Measurements from ENCODE around the gene TMEM119.

Gene TMEM119

GRCh38 chr12:108582978-108583770 lies 14.7 kb downstream of the TMEM119 start:
- Histone ChIP-seq H3K9me3 (ENCODE audit: control insufficient read depth, low read length) (no peaks in the 10 kb centered on the region), H3K4me2 (ENCODE audit: low read length) (no peak overlapping the region), H3K27ac (no peak overlapping the region), H3K4me1 (no peaks in the 10 kb centered on the region), H3K27me3 (ENCODE audit: control insufficient read depth, insufficient read depth, low read length) (no peaks in the 10 kb centered on the region), H2AFZ (no peak overlapping the region), H3K4me3 (ENCODE audit: low read depth, low read length) (no peak overlapping the region), H3K79me2 (no peaks in the 10 kb centered on the region), H3K9ac (no peak overlapping the region), H3K36me3 (ENCODE audit: control insufficient read depth, insufficient read depth, low read length) (no peaks in the 10 kb centered on the region)
- TF ChIP-seq, protein P1, sequence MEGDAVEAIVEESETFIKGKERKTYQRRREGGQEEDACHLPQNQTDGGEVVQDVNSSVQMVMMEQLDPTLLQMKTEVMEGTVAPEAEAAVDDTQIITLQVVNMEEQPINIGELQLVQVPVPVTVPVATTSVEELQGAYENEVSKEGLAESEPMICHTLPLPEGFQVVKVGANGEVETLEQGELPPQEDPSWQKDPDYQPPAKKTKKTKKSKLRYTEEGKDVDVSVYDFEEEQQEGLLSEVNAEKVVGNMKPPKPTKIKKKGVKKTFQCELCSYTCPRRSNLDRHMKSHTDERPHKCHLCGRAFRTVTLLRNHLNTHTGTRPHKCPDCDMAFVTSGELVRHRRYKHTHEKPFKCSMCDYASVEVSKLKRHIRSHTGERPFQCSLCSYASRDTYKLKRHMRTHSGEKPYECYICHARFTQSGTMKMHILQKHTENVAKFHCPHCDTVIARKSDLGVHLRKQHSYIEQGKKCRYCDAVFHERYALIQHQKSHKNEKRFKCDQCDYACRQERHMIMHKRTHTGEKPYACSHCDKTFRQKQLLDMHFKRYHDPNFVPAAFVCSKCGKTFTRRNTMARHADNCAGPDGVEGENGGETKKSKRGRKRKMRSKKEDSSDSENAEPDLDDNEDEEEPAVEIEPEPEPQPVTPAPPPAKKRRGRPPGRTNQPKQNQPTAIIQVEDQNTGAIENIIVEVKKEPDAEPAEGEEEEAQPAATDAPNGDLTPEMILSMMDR (IDR thresholded peaks at IDR 0.05) = no peak

DNA sequence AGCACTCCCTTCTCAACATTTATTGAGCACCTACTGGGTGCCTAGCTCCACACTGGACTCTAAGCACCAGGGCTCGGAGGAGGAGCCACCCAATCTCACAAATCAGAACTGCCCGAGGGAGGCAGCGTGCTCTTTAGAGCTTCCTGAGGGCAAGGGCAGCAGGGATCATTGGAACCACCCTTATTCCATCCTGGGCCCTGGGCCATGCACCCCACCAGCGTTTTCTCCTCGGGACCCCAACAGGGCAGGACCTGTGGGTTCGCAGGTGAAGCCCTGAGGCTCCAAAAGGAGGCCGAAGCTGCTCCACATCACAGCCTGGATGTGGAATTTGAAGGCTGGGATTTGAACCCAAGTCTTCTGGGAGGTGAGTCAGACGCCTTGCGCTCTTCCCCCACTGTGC lies 15.4 kb downstream of the TMEM119 start:
- Histone ChIP-seq H3K4me3 (ENCODE audit: low read depth, low read length) (no peak overlapping the region), H3K9ac (no peak overlapping the region), H3K79me2 (no peaks in the 10 kb centered on the region), H2AFZ (no peak overlapping the region), H3K9me3 (ENCODE audit: control insufficient read depth, low read length) (no peaks in the 10 kb centered on the region), H3K4me1 (no peaks in the 10 kb centered on the region), H3K36me3 (ENCODE audit: control insufficient read depth, insufficient read depth, low read length) (no peaks in the 10 kb centered on the region), H3K27ac (no peak overlapping the region), H3K4me2 (ENCODE audit: low read length) (no peak overlapping the region), H3K27me3 (ENCODE audit: control insufficient read depth, insufficient read depth, low read length) (no peaks in the 10 kb centered on the region)
- TF ChIP-seq, protein P1 (IDR thresholded peaks at IDR 0.05) = no peak

GRCh38 chr12:108581311-108582227 lies 16.3 kb downstream of the TMEM119 start:
- Histone ChIP-seq H2AFZ (no peak overlapping the region), H3K4me2 (ENCODE audit: low read length) (no peak overlapping the region), H3K27me3 (ENCODE audit: control insufficient read depth, insufficient read depth, low read length) (no peaks in the 10 kb centered on the region), H3K27ac (no peak overlapping the region), H3K9ac (no peak overlapping the region), H3K36me3 (ENCODE audit: control insufficient read depth, insufficient read depth, low read length) (no peaks in the 10 kb centered on the region), H3K9me3 (ENCODE audit: control insufficient read depth, low read length) (no peaks in the 10 kb centered on the region), H3K4me1 (no peaks in the 10 kb centered on the region), H3K4me3 (ENCODE audit: low read depth, low read length) (no peak overlapping the region), H3K79me2 (no peaks in the 10 kb centered on the region)
- TF ChIP-seq, protein P1 (IDR thresholded peaks at IDR 0.05) = no peak

DNA sequence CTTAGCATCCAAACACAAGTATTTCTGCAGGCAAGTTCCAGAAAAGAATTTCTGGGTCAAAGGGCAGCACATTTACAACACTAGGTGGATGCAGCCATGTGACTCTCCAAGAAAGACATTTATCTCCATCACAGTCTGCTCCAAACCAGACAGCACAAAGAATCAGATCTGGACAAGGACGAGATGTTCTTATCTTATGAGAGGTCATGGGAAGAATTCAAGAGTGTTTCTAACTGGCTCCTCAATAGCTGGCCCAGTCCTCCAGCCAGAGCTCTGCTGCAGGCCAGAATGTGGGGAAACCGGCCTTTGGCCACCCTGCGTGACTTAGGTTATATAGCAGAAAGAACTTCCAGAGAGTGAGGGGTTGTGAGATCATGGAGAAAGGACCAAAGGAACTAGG lies 17.4 kb downstream of the TMEM119 start:
- H3K9me3 ChIP-seq (ENCODE audit: control insufficient read depth, low read length) = no peaks in the 10 kb centered on the region
- H3K4me2 ChIP-seq (ENCODE audit: low read length) = no peak overlapping the region
- H3K27ac ChIP-seq = no peak overlapping the region
- H3K9ac ChIP-seq = no peak overlapping the region
- no peak overlapping the region for H2AFZ ChIP-seq
- TF ChIP-seq, protein P1 (IDR thresholded peaks at IDR 0.05) = no peak
- H3K4me3 ChIP-seq (ENCODE audit: low read depth, low read length) = no peak overlapping the region
- H3K36me3 ChIP-seq (ENCODE audit: control insufficient read depth, insufficient read depth, low read length) = no peaks in the 10 kb centered on the region
- H3K79me2 ChIP-seq = no peaks in the 10 kb centered on the region
- H3K27me3 ChIP-seq (ENCODE audit: control insufficient read depth, insufficient read depth, low read length) = no peaks in the 10 kb centered on the region
- no peaks in the 10 kb centered on the region for H3K4me1 ChIP-seq
